HTERT RPE-1 (cell line): ENCODE results near the gene FIBP.

Experiments used
- in situ Hi-C: fragments of 300-500 bp; cut with MboI; formaldehyde crosslinking; loops from 4 replicates; pipeline ENCODE4 v1.14.3; 2020; ENCODE audit warnings: low sequenced_read_pairs

FIBP gene

DNA sequence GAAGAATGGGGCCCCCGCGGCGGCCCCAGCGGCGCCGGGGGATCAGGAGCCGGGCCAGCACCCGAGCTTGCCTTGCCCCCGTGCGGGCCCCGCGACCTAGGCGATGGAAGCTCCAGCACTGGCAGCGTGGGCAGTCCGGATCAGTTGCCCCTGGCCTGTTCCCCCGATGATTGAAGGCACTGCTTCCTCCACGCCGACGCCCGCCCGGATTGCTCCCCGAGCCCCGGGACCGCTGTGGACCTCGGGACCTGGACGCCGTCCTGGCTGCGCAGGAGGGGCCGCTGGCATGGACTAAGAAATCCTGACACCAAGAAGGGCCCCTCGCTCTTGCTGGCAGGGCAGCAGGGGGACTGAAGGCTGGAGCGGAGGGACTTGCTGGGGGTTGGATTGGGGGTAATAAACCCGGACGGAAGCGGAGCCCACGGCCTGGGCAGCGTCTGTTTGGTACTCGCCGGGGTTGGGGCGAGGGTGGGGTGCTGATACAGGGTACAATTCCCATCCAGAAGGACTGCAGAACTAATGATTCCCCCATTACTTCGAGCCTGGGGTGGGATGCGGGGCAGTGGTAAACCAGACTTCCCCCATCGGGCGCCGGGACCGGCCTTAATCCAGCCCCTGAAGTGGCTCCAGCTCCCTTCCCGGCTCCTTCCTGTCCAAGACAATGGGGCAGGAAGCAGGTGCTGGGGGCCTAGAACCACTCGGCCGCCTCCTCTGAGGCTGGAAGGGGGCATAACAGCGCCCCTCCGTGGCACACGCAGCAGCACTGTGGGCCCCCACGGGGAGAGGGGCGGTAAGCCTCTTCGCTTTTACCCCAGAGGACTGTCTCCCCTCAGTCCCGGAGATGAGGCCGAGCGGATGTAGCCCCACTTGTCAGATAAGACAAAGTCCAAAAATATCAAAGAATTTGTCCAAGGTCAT is 3.2 kb upstream of the FIBP start:
- in situ Hi-C loops, result no loop called here

DNA sequence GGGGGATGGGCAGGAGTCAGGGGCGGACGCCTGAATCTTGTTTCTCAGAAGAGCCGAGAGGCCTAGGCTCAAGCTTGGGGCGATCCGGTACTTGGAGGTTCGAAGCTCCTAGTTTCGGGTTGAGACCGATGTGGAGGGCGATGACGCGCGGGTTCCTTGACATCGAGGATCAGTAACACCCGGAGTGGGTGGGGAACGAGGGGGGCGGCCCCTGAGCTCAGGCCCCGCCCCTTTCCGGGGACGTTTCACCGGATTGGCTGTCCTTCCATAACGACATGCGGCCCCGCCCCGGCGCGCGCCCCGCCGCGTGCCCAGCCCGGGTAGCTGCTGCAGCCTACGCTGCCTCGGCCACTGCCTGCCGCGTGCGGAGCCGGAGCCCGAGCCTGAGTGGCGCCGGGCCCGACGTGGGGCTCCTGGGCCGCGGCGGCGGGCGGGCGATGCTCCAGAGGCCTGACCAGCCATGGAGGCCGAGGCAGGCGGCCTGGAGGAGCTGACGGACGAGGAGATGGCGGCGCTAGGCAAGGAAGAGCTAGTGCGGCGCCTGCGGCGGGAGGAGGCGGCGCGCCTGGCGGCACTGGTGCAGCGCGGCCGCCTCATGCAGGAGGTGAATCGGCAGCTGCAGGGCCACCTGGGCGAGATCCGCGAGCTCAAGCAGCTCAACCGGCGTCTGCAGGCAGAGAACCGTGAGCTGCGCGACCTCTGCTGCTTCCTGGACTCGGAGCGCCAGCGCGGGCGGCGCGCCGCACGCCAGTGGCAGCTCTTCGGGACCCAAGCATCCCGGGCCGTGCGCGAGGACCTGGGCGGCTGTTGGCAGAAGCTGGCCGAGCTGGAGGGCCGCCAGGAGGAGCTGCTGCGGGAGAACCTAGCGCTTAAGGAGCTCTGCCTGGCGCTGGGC is 2.3 kb upstream of the FIBP start, which contains the start of gene CCDC85B:
CCDC85B (plus strand) TSS at position 350 of the 895 bp plus-strand sequence; CDS start at position 461, 111 bp downstream.
- in situ Hi-C loops, result no loop called here

DNA sequence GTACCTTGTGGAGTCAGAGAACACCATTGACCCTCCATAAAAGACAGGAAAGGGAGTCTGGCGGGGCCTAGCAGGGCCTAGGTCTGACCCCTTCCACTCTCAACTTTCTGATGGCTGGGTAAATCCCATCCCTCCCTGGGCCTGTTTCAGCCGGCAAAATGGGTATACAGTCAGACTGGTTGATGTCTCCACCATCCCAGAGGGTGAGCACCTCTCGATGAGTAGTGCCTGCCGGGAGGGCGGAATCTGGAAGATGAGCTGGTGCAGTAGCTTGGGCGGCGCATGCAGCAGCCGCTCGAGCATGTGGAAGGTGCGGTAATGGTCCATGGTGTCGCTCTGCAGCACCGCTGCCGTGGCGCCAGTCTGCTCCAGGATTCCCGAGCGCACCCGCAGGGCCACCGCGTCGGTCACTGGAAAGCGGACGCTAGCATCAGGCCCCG is 528 bp downstream of the FIBP start:
- in situ Hi-C loops, result no loop called here

DNA sequence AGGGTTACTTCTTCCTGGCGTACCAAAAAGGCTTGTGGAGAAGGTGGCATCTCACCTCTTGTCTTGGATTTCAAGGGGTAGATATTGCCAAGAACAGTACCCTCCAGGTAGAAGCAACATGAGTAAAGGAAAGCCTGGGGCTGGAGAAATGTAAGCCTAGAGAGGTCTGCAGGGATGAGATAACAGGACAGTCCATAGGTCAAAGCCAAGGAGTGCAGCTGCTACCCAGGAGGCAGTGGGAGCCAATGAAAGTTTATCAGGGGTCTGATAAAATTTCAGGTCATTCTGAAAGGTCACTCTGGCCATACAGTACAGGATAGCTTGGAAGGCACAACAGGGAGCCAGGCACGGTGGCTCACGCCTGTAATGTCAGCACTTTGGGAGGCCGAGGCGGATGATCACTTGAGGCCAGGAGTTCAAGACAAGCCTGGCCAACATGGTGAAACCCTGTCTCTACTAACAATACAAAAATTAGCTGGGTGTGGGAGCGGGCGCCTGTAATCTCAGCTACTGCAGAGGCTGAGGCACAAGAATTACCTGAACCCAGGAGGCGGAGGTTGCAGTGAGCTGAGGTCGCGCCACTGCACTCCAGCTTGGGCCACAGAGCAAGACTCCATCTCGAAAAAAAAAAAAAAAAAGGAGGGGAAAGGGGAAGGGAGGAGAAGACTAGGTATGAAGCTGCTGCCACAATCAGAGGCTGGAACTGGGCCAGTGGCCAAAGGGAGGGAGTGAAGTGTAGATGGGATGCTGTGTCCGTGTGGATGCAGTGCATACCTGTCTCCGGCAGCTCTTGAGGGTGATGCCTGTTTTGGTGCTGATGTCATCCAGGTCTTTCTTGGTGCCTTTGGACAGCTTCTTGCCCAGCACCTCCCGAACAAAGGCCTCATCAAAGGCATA is 1.2 kb downstream of the FIBP start:
- in situ Hi-C loops, result no loop called here

DNA sequence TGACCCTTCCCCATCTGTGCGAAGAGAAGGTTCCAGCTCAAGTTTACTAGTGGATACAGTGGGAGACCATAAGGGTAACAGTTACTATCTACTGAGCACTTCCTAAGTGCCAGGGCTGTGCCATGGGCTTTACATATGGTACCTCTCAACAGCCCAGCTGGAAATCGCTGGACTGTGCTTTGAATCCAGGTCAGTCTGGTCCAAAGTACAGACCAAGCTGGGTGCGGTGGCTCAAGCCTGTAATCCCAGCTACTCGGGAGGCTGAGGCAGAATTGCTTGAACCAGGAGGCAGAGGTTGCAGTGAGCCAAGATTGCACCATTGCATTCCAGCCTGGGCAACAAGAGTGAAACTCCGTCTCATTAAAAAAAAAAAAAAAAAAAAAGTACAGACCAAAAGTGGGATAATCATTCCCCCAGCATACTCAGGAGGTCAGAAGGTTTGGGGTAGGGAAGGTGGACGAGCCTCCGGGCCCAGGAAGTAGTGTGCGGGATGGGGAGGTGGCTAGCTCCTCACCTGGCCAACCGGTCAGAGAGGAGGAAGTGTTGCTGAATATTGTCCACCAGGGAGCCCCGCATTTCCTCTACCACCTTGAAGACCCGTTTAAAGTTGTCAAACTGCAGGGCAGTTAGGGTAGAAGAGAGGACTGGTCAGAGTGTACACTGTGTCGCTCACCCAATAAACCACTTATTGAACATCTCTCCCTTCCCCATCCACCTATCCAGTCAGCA is 2.3 kb downstream of the FIBP start:
- in situ Hi-C loops, result no loop called here

DNA sequence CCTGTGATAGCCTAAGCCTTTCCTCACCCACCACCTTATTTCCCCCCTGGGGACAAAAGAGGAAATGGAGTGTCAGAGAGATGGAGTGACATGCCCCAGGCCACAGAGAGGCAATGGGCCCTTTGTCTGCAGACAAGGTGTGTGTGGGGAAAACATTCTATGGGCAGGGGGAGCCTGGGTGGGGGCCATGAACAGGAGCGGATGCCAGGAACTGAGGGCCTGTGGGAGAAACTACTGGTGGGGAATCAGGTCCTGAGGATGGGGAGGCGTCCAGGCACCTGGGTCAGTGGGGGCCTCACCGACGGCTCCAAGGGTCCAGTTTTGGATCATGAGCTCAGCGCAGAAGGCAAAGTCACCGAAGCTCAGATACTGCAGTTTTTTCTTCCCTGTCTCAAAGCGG is 3.0 kb downstream of the FIBP start:
- in situ Hi-C loops, result no loop called here

DNA sequence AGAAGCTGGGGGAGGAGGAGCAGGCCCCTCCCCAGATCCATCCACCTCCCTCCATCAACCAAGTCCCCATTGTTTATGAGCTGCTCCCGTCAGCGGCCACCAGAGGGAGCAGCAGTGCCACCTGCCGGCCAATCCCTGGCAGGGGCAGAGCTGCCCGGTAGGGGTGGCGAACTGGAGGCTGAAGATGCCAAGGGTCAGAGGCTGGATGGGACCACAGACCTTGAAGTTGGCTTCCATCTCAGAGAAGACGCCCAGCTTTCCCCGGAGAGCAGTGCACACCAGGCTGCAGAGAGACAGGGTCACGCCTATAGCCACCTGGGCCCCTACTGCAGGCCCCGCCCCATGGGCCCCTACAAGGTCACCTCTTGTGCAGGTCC is 3.6 kb downstream of the FIBP start:
- in situ Hi-C loops, result no loop called here

DNA sequence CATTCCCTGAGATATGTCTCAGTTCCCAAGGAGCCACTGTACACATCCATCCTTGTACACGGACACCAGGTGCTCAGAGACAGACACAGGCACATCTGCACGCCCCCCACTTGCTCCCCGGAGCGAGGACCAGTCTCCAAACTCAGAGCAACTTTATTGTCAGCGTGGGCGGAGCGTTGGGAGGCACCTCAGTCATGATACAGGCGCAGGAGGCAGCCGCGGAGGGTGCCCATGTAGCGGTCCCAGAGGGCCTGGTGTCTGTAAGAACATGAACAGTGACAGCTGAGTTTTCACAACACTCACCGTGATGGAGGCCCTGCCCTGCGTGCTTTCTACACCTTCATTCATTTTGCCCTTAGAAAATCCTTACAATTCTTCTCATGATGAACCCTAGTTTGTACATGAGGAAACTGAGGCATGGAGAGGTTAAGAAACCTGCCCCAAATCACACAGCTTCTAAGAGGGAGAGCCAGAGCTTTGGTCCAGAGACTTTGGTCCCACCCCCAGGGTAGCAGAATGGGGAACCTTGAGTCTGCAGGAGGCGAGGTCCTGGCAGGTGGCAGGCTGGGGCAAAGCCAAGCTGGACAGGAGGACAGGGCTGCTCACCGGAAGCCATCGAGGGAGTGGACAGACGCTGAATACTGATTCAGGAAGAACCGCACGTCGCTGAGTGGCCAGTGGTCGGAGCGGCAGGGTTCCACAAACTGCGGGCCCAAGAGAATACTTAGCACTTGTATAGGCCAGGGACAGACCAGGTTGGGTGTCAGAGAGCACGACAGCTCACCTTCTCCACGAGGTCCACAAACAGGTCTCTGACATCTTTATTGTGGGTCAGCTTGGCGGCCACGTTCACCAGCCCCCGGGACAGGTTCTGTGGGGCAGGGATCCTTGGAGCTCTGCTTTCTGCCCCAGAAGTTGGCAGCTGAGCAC is 4.2 kb downstream of the FIBP start:
- in situ Hi-C loops, result no loop called here

DNA sequence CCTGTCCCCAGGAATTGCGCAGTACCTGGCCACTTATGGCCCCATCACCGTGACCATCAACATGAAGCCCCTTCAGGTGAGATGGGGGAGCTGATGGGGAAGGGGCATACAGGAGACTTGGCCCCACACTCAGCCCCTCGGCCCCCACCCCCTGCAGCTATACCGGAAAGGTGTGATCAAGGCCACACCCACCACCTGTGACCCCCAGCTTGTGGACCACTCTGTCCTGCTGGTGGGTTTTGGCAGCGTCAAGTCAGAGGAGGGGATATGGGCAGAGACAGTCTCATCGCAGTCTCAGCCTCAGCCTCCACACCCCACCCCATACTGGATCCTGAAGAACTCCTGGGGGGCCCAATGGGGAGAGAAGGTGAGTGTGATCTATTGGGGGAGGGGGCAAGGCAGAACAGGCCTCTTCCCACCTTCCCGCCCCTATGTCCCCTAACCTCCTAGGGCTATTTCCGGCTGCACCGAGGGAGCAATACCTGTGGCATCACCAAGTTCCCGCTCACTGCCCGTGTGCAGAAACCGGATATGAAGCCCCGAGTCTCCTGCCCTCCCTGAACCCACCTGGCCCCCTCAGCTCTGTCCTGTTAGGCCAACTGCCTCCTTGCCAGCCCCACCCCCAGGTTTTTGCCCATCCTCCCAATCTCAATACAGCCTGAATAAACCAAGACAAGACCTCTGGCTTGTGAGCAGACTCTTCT is 5.1 kb downstream of the FIBP start:
- in situ Hi-C loops, result no loop called here

DNA sequence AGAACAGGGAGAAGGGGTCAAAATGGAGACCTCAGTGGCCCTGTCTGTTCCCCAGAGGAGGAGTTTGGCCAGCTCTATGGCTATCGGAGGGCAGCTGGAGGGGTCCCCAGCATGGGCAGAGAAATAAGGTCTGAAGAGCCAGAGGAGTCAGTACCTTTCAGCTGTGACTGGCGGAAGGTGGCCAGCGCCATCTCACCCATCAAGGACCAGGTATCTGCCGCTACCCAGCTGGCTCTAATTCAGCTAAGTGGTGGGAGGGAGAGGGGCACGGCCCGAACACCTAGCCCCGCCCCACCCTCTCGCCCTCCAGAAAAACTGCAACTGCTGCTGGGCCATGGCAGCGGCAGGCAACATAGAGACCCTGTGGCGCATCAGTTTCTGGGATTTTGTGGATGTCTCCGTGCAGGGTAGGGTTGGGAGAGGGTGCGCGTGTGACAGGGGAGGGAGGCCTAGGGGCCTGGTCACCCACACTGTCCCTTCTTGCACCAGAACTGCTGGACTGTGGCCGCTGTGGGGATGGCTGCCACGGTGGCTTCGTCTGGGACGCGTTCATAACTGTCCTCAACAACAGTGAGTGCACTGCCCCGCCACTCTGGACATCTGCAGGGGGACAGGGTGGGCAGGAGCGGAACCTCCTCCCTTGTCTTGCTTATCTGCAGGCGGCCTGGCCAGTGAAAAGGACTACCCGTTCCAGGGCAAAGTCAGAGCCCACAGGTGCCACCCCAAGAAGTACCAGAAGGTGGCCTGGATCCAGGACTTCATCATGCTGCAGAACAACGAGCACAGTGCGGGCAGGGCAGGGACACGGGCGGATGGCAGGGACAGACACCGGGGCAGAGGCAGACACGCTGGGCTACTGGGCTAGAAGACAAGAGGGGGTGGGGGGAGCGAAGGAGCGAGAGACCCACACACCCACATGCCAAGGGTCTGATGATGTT is 5.9 kb downstream of the FIBP start:
- in situ Hi-C loops, result no loop called here

DNA sequence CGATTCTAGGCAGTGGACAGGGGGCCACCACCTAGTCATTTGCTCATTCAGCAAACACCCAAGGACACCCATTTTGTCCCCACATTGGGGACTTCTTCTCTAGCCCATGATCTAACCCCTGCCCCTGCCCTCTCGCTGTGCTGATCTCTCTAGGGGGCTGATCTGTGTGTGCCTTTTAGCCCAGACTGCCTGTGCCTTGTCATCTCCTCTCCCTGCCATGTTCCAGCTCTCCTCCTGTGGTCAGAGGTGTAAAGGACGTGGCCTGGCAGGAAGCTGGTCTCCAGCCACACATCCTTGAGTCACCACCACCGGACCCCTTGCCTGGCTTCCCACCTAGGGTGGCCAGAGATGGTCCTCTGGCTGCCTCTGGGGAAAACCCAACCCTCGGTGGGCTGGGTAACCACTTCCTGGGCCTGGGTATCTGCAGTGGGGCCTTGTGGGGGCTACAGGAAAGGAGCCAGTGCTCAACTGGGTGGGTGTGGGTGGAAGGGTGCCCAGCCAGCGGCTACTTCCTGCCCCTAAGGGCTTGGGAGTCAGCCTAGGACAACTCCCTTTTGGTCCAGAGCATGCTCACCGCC is 7.3 kb downstream of the FIBP start:
- in situ Hi-C loops, result no loop called here

DNA sequence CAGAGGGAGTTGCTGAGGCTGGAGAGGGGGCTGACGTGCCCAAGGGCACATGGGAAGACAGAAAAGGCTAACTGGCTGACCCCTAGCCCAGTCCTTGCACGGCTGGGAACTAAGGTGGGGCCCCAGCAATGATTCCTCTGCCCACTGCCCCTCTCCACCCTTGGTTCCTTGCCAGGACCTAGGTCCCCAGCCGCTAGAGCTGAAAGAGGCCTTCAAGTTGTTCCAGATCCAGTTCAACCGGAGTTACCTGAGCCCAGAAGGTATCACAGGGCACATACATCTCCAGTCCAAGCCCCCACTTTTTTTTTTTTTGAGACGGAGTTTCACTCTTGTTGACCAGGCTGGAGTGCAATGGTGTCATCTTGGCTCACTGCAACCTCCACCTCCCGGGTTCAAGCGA is 8.2 kb downstream of the FIBP start:
- in situ Hi-C loops, result no loop called here

DNA sequence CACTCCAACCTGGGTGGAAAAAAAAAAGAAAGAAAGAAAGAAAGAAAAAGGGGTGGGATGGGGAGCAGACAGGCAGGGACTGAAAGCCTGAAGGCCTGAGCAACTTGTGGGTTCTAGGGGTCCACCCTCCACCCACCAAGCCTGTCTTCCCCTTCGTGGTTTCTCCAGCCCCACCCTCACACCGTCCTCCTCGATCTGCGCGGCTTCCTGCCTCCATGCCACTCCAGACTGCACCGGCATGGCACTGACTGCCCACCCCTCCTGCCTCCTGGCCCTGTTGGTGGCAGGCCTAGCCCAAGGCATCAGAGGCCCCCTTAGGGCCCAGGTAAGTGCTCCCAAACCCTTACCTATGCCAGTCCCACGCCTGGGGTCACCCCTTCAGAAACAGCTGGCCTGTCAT is 8.7 kb downstream of the FIBP start, which contains the start of gene CTSW:
CTSW (plus strand) TSS at position 221 of the 400 bp plus-strand sequence; CDS start at position 239, 18 bp downstream.
- in situ Hi-C loops, result no loop called here

DNA sequence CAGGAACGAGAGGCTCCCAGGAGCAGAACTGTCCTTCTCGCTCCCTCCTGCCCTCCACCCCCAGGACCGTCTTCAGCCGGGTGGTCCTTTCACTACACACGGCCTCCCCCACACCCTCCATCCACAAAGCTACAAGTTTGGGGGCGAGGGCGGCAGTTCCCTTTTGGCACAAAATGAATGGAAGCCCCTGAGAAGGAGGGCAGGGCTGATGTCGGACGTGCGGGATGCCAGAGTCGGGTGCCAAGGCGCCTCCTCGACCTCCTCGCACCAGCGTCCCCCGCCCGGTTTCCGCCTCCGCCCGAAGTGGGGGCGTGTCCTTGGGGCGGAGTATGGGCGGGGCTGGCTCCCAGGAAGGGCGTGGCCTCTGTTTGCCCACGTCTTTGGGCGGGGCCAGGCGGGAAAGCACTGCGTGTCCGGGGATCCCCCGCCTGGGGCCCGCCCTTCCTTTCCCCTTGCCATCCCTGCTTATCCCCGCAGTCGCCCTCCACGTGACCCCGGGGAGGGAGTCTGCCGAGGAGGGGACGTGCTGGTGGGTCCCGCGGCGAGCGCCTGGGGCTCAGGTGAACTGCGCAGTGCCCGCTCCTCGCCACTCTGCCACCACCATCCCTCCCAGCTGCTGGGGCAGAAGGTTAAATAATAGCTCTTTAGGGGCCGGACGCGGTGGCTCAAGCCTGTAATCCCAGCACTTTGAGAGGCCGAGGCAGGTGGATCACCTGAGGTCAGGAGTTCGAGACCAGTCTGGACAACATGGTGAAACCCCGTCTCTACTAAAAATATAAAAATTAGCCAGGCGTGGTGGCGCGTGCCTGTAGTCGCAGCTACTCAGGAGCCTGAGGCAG is 14.7 kb downstream of the FIBP start:
- in situ Hi-C loops, result no loop called here

DNA sequence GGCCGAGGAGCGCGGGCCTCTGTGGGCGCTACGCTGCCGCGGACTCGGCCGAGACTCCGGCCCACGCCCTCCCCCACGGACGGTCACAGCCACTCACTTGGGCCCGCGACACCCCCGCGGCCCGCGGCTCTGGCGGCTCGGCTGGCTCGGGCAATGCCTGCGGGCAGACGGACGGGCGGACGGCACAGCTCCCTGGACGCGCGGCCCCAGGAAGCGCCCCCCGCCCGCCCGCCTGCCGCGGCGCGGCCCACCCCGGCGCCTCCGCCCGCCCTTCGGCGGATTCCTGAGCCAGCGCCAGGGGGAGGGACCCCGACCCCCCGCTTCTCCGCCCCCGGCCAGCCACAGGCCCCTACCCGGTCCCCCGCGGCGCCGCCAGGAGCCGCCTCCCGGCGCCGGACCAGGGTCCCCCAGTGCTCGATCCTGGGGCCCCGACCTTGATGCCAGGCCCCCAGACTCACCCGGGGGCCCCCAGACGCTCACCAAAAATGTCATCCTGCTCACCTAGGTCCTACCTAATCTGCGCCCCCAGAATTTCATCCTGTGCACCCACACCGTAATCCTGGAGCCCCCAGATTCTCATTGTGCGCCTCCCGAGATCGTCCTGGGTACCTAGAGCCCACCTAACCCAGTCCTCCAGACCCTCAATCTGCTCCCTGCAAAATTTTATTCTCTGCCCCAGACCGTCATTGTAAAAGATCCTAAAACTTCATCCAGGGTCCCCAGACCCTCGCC is 15.5 kb downstream of the FIBP start, which contains the start of gene EFEMP2:
EFEMP2 (minus strand) TSS at position 215 of the 732 bp plus-strand sequence. CDS start 446 bp downstream, outside the sequence.
- in situ Hi-C loops, result no loop called here
